T-helper 1 cell treated with Interleukin-12 subunit alpha and Interleukin-12 subunit beta and Interleukin-4 antibody, amounts not matched to agents 30 μg/mL and 1 μg/mL, for 36 hours (primary cell): Measurements from ENCODE around the gene ACTC1.
"Not testable (repeated sequence)": the region's sequence is repeated elsewhere in the genome, so short reads cannot be mapped to it uniquely, and the experiment has no call there.

Experiments used
- H3K27ac Mint-ChIP-seq: one replicate; pipeline ENCODE4 v1.8.0; 2021; ENCODE audit warnings: mild to moderate bottlenecking, mixed read lengths
- H3K27me3 Mint-ChIP-seq: one replicate; pipeline ENCODE4 v1.8.0; 2021; ENCODE audit warnings: low read depth, mixed read lengths
- H3K36me3 Mint-ChIP-seq: one replicate; pipeline ENCODE4 v1.8.0; 2021; ENCODE audit warnings: low read depth, mixed read lengths
- H3K4me1 Mint-ChIP-seq: one replicate; pipeline ENCODE4 v1.8.0; 2021; ENCODE audit warnings: low read depth, mixed read lengths
- H3K4me3 Mint-ChIP-seq: one replicate; pipeline ENCODE4 v1.8.0; 2021; ENCODE audit warnings: mild to moderate bottlenecking, moderate library complexity, mixed read lengths
- H3K9me3 Mint-ChIP-seq: one replicate; pipeline ENCODE4 v1.8.0; 2021; ENCODE audit warnings: mixed read lengths

ACTC1 gene

GRCh38 chr15:34809186-34809585 is 13.8 kb upstream of the ACTC1 start:
- Mint-ChIP-seq H3K4me3 (no peak overlapping the region), H3K4me1 (no peaks in the 10 kb centered on the region), H3K27me3 (peaks cover 14% of the 10 kb centered on the region), H3K36me3 (no peaks in the 10 kb centered on the region), H3K27ac (no peak overlapping the region), H3K9me3 (no peaks in the 10 kb centered on the region)

DNA sequence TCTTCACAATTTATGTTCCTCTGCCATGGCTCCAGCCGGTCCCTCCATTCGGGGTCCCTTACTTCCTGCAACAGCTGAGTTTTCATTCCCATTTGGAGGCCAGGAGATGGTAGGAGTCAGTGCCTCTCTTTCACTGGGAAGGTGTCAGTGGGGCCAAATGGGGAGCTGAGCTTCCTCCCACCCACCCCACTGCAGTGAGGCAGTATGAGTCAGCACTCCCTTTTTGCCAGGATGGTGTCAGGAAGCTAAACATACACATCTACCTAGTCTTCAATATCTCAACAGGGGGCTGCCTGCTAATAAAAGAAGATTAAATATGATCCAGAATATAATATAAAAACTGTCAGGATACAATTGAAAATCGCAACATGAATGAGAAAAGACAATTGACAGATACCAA is 12.7 kb upstream of the ACTC1 start:
- Mint-ChIP-seq H3K9me3 (no peaks in the 10 kb centered on the region), H3K27ac (no peak overlapping the region), H3K27me3 (peaks cover 10% of the 10 kb centered on the region), H3K36me3 (no peaks in the 10 kb centered on the region), H3K4me3 (no peak overlapping the region), H3K4me1 (no peaks in the 10 kb centered on the region)

DNA sequence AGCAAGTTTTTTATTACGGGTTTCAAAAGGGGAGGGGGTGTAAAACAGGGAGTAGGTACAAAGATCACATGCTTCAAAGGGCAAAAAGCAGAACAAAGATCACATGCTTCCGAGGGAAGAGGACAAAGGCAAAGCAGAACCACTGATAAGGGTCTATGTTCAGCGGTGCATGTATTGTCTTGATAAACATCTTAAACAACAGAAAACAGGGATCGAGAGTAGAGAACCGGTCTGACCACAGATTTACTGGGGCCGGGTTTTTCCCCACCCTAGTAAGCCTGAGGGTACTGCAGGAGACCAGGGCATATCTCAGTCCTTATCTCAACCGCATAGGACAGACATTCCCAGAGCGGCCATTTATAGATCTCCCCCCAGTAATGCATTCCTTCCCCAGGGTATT is 11.9 kb upstream of the ACTC1 start:
- H3K36me3 Mint-ChIP-seq, H3K9me3 Mint-ChIP-seq, H3K27ac Mint-ChIP-seq, H3K4me1 Mint-ChIP-seq, H3K4me3 Mint-ChIP-seq: not testable (repeated sequence)
- H3K27me3 Mint-ChIP-seq = peaks cover 10% of the 10 kb centered on the region

DNA sequence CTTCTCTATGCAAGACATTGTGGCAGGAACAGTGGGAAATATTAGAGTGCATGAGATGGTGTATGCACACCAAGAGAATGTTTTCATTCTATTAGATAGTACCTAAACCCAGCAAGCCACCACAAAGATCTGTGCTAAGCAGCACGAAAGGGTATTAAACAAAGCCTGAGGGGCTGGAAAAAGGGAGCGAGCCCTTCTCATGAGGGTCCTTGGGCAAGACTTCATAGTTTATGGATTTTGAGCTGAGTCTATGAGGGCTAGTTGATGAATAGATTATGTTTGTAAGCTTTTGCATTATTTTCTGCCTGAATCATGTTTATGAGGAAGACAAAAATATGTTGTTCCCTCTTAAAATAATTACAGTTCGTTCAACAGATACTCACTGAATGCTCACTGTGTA is 9.4 kb upstream of the ACTC1 start:
- H3K27ac Mint-ChIP-seq = no peak overlapping the region
- H3K9me3 Mint-ChIP-seq = no peaks in the 10 kb centered on the region
- H3K27me3 Mint-ChIP-seq = peaks cover 7% of the 10 kb centered on the region
- no peaks in the 10 kb centered on the region for H3K4me1 Mint-ChIP-seq
- no peaks in the 10 kb centered on the region for H3K36me3 Mint-ChIP-seq
- no peak overlapping the region for H3K4me3 Mint-ChIP-seq

- no peaks in the 10 kb centered on the region for H3K36me3 Mint-ChIP-seq
These were observed 8.8 kb upstream of the ACTC1 start for GRCh38 chr15:34804113-34804512.

GRCh38 chr15:34802803-34803750 is 7.7 kb upstream of the ACTC1 start:
- Mint-ChIP-seq H3K36me3 (no peaks in the 10 kb centered on the region), H3K4me3 (no peak overlapping the region), H3K27me3 (peaks cover 8% of the 10 kb centered on the region), H3K4me1 (no peaks in the 10 kb centered on the region), H3K27ac (no peak overlapping the region), H3K9me3 (no peaks in the 10 kb centered on the region)

More at GRCh38 chr15:34804113-34804512, 8.8 kb upstream of the ACTC1 start:
- Mint-ChIP-seq H3K4me1 (no peaks in the 10 kb centered on the region), H3K27ac (no peak overlapping the region), H3K4me3 (no peak overlapping the region), H3K9me3 (no peaks in the 10 kb centered on the region), H3K27me3 (peaks cover 8% of the 10 kb centered on the region)

DNA sequence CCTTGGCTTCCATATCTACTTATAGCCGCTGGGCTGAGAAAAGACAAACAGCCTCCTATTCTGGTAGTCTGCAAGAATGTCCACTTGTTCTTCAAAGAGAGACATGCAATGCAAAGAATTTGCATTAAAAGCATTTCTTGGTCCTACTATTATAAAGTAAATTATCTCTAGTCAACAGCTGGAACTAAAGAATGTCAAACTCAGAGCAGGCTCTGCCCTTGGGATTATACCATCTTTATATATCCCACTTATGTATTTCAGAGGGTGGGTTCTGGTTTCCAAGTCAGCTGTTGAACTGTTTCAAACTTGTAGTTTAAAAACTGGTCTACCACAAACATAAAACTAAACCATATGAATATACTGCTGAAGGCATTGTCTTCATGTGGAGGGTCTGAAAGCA is 7.0 kb upstream of the ACTC1 start:
- H3K4me1 Mint-ChIP-seq = no peaks in the 10 kb centered on the region
- peaks cover 11% of the 10 kb centered on the region for H3K27me3 Mint-ChIP-seq
- no peak overlapping the region for H3K4me3 Mint-ChIP-seq

GRCh38 chr15:34799149-34800101 is 4.1 kb upstream of the ACTC1 start:
- Mint-ChIP-seq H3K4me1 (no peaks in the 10 kb centered on the region), H3K27me3 (peaks cover 28% of the 10 kb centered on the region), H3K4me3 (no peak overlapping the region), H3K9me3 (no peaks in the 10 kb centered on the region), H3K27ac (no peak overlapping the region), H3K36me3 (no peaks in the 10 kb centered on the region)

More for the DNA sequence above, 7.0 kb upstream of the ACTC1 start:
- H3K9me3 Mint-ChIP-seq = no peaks in the 10 kb centered on the region
- no peaks in the 10 kb centered on the region for H3K36me3 Mint-ChIP-seq
- no peak overlapping the region for H3K27ac Mint-ChIP-seq

DNA sequence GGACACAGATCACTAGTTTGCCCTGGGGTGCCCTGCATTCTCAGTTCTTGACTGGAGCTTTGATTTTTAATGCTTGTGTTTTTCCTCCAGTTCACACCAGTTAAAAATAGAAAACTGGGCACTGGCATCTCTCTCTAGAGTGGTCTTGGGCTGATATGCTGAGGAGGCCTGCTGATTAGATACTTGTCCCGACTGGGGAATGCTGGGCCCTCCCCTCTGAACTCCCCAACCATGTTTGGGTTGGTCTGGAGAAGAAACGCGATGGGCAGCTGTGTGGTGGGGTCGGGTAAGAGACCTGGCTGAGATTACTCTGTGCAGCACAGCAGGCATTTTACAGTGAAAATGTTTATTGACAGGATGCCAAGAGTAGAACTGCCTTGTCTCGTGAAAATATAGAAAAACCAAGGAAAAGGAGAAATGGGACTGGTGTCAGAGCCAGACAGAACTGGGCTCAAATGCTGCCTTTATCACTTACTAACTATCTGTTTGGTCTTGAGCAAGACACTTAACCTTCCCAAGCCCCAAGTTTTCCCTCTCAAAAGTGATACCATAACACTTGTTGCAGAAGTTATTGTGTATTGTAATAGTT is 1.6 kb upstream of the ACTC1 start:
- H3K27me3 Mint-ChIP-seq = peaks cover 48% of the 10 kb centered on the region
- no peak overlapping the region for H3K4me3 Mint-ChIP-seq
- no peaks in the 10 kb centered on the region for H3K9me3 Mint-ChIP-seq
- H3K36me3 Mint-ChIP-seq = no peaks in the 10 kb centered on the region
- H3K27ac Mint-ChIP-seq = no peak overlapping the region
- H3K4me1 Mint-ChIP-seq = no peaks in the 10 kb centered on the region

DNA sequence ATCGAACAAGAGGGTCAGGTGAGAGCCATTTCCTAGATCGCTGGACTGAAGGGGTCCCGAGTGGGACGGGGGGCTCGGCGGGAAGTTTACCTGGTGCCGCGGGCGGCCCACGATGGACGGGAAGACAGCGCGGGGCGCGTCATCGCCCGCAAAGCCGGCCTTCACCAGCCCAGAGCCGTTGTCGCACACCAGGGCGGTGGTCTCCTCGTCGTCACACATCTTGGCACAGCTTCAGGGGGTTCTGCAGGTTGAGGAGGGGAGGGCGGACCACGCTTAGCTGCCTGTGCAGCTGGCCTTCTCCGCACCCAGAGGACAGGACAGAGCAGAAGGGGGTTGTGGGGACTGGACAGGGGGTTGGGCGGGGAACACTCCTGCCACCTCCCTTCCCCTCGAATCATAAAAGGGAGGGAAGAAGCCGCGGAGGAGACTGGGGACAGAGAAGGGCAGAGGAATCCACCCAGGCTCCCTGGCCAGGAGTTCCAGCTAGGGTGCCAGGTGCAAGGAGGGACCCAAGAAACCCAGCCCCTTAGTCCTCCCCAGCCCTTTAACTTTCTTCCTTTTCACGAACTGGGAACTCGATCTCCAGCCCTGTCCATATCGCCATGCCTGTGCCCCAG is 651 bp downstream of the ACTC1 start:
- Mint-ChIP-seq H3K36me3 (no peaks in the 10 kb centered on the region), H3K4me3 (no peak overlapping the region), H3K27me3 (peaks cover 56% of the 10 kb centered on the region), H3K4me1 (no peaks in the 10 kb centered on the region), H3K27ac (no peak overlapping the region), H3K9me3 (no peaks in the 10 kb centered on the region)

DNA sequence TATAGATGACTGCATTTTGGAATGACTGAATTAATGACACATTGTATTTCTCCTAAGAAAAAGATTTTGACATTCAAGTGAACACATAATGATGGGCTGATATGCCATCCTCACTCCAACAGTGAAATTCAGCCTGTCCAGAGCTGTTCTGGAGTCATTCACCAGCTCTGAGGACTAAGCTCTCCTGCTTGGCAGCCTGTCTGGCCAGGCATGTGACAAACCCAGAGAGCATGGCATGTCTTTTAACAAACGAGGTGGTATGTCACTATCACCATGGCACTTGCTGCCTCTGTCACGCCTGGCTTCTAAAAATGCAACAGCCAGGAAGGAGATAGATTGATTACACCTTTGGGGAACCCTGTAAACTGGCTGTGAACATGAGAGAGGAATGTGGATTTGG is 1.4 kb downstream of the ACTC1 start:
- no peaks in the 10 kb centered on the region for H3K4me1 Mint-ChIP-seq
- peaks cover 56% of the 10 kb centered on the region for H3K27me3 Mint-ChIP-seq
- H3K36me3 Mint-ChIP-seq = no peaks in the 10 kb centered on the region
- H3K9me3 Mint-ChIP-seq = no peaks in the 10 kb centered on the region
- H3K27ac Mint-ChIP-seq = no peak overlapping the region
- H3K4me3 Mint-ChIP-seq = no peak overlapping the region

- Mint-ChIP-seq H3K9me3 (no peaks in the 10 kb centered on the region), H3K27me3 (peaks cover 56% of the 10 kb centered on the region), H3K4me1 (no peaks in the 10 kb centered on the region), H3K4me3 (no peak overlapping the region), H3K27ac (no peak overlapping the region), H3K36me3 (no peaks in the 10 kb centered on the region)
These were observed 2.3 kb downstream of the ACTC1 start for GRCh38 chr15:34793071-34793470.

GRCh38 chr15:34791701-34792100 is 3.6 kb downstream of the ACTC1 start:
- H3K4me1 Mint-ChIP-seq = no peaks in the 10 kb centered on the region
- no peak overlapping the region for H3K27ac Mint-ChIP-seq
- H3K9me3 Mint-ChIP-seq = no peaks in the 10 kb centered on the region
- no peak overlapping the region for H3K4me3 Mint-ChIP-seq
- H3K36me3 Mint-ChIP-seq = no peaks in the 10 kb centered on the region
- H3K27me3 Mint-ChIP-seq = peaks cover 48% of the 10 kb centered on the region

GRCh38 chr15:34790121-34790520 is 5.2 kb downstream of the ACTC1 start:
- H3K36me3 Mint-ChIP-seq = no peaks in the 10 kb centered on the region
- no peaks in the 10 kb centered on the region for H3K9me3 Mint-ChIP-seq
- no peaks in the 10 kb centered on the region for H3K4me1 Mint-ChIP-seq
- peaks cover 39% of the 10 kb centered on the region for H3K27me3 Mint-ChIP-seq
- H3K27ac Mint-ChIP-seq = no peak overlapping the region
- no peak overlapping the region for H3K4me3 Mint-ChIP-seq
